Esophagus squamous epithelium (tissue), 5 donors: ENCODE data around the gene TBC1D5. TPM values are rescaled to one million over a fixed set of nuclear protein-coding genes. Genes with fewer than 3 reads are reported as not detected.

Experiments
- DNase-seq: peaks from one replicate; lab custom pipeline; 2025; lab: John Stamatoyannopoulos, UW
- H3K27ac ChIP-seq, 4 donors: fragments of 200-600 bp; sonication (generic); one replicate each; pipeline ENCODE4 v1.5.1; 2016 to 2019; ENCODE audit warnings: mild to moderate bottlenecking in 1 of 4
- H3K27me3 ChIP-seq, 4 donors: fragments of 200-600 bp; sonication (generic); 1 replicate in 3 of 4; 2 replicates in 1 of 4; pipeline versions ENCODE4 v1.5.1 to v1.6.0; 2017 to 2021; ENCODE audit warnings: antibody characterized with exemption in 1 of 4
- H3K36me3 ChIP-seq, 3 donors: fragments of 200-600 bp; sonication (generic); one replicate each; pipeline ENCODE4 v1.5.1; 2016 to 2019
- H3K4me1 ChIP-seq, 3 donors: fragments of 200-600 bp; sonication (generic); one replicate each; pipeline ENCODE4 v1.5.1; 2017 to 2019
- H3K4me3 ChIP-seq, 4 donors: fragments of 200-600 bp; sonication (generic); 1 replicate in 3 of 4; 2 replicates in 1 of 4; pipeline ENCODE4 v1.5.1; 2016 to 2019; ENCODE audit warnings: mild to moderate bottlenecking in 2 of 4, moderate library complexity in 1 of 4
- H3K9me3 ChIP-seq, 3 donors: fragments of 200-600 bp; sonication (generic); one replicate each; pipeline ENCODE4 v1.5.1; 2016 to 2019
- CTCF ChIP-seq, 6 experiments: fragments of 450-650 bp in 4 of 6; fragments of 200-600 bp in 2 of 6; sonication (generic) in 2 of 6; IDR thresholded peaks; one replicate each; pipeline ENCODE4 v1.5.1; 2016 to 2019; ENCODE audit warnings: antibody characterized with exemption in 6 of 6, mild to moderate bottlenecking in 4 of 6, moderate library complexity in 4 of 6
- POLR2A ChIP-seq, 4 donors: fragments of 450-650 bp; IDR thresholded peaks; one replicate each; pipeline ENCODE4 v1.6.1; 2017; ENCODE audit warnings: antibody characterized with exemption in 4 of 4, mild to moderate bottlenecking in 4 of 4, moderate library complexity in 3 of 4
- WGBS, 2 donors: methylation state at CpG; one replicate each; pipeline ENCODE4 v1.1.5; 2018; 5-methylcytosine and 5-hydroxymethylcytosine counted together
- intact Hi-C: fragments of 100-400 bp; cut with DNase I; formaldehyde crosslinking; loops from one replicate; pipeline ENCODE4 v1.15.0; 2022
- total RNA-seq, 4 donors: library from RNA; depleted of rRNA; stranded (reverse); fragments of >200 nt; gene quantifications; one replicate each; pipeline ENCODE4 v1.1.0, GENCODE V29; 2016
- donor health status: DM: yes; HTN: yes; CAD: no.

Gene TBC1D5
- total RNA-seq, 4 donors from 2014 or later: 32.8 to 56.1 (median 39.9) TPM

GRCh38 chr3:17232442-17232841, 510.0 kb downstream of the TBC1D5 start:
- intact Hi-C loops: loop anchor here (10.0 kb wide), 1 partner anchor 628 kb away; the partner anchor contains the start of gene DAZL
- no peak for TF ChIP-seq CTCF (IDR thresholded peaks at IDR 0.05)
- no peak for TF ChIP-seq POLR2A (IDR thresholded peaks at IDR 0.05)

GRCh38 chr3:17231537-17232261, 510.7 kb downstream of the TBC1D5 start:
- H3K4me1 ChIP-seq: no peaks in the 10 kb centered on the region
- no peaks in the 10 kb centered on the region for H3K36me3 ChIP-seq
- no peak overlapping the region for H3K4me3 ChIP-seq
- WGBS, 2 donors: 72 to 89% methylated on average over 3 of the region's 3 CpGs
- TF ChIP-seq CTCF (IDR thresholded peaks at IDR 0.05): no peak
- no peak for TF ChIP-seq POLR2A (IDR thresholded peaks at IDR 0.05)
- DNase-seq: no peak
- H3K27ac ChIP-seq: no peak overlapping the region
- H3K9me3 ChIP-seq: no peaks in the 10 kb centered on the region
- no peaks in the 10 kb centered on the region for H3K27me3 ChIP-seq
- intact Hi-C loops: loop anchor here (10.0 kb wide), 1 partner anchor 627 kb away; the partner anchor contains the start of gene DAZL

More at GRCh38 chr3:17232442-17232841, 510.0 kb downstream of the TBC1D5 start:
- Histone ChIP-seq H3K27ac (no peak overlapping the region), H3K36me3 (peaks cover 0 to 4% (median 0%) of the 10 kb centered on the region in 3 donors), H3K9me3 (no peaks in the 10 kb centered on the region), H3K27me3 (no peaks in the 10 kb centered on the region), H3K4me3 (no peak overlapping the region), H3K4me1 (no peaks in the 10 kb centered on the region)
- DNase-seq: no peak

GRCh38 chr3:17227472-17227871, 515.0 kb downstream of the TBC1D5 start:
- TF ChIP-seq CTCF (IDR thresholded peaks at IDR 0.05): no peak
- TF ChIP-seq POLR2A (IDR thresholded peaks at IDR 0.05): no peak
- DNase-seq: no peak
- H3K4me1 ChIP-seq: no peaks in the 10 kb centered on the region
- no peaks in the 10 kb centered on the region for H3K36me3 ChIP-seq
- 65 to 91% methylated on average over 2 of the region's 2 CpGs for whole genome bisulfite sequencing, 2 donors
- intact Hi-C loops: no loop called here
- no peaks in the 10 kb centered on the region for H3K9me3 ChIP-seq
- no peak overlapping the region for H3K27ac ChIP-seq
- no peak overlapping the region for H3K4me3 ChIP-seq
- H3K27me3 ChIP-seq: no peaks in the 10 kb centered on the region

GRCh38 chr3:17221529-17221928, 520.9 kb downstream of the TBC1D5 start:
- WGBS, 2 donors: 75 to 93% methylated on average over 1 of the region's 1 CpG
- TF ChIP-seq CTCF (IDR thresholded peaks at IDR 0.05) (no peak), POLR2A (IDR thresholded peaks at IDR 0.05) (no peak)
- Histone ChIP-seq H3K27me3 (no peaks in the 10 kb centered on the region), H3K4me1 (no peaks in the 10 kb centered on the region), H3K27ac (no peak overlapping the region), H3K9me3 (no peaks in the 10 kb centered on the region), H3K36me3 (peaks cover 0 to 8% (median 0%) of the 10 kb centered on the region in 3 donors), H3K4me3 (no peak overlapping the region)
- intact Hi-C loops: no loop called here
- DNase-seq: no peak

- TF ChIP-seq CTCF (IDR thresholded peaks at IDR 0.05): no peak
- no peak for TF ChIP-seq POLR2A (IDR thresholded peaks at IDR 0.05)
- DNase-seq: no peak
- intact Hi-C loops: no loop called here
- Histone ChIP-seq H3K27ac (no peak overlapping the region), H3K9me3 (no peaks in the 10 kb centered on the region), H3K36me3 (peaks cover 0 to 8% (median 0%) of the 10 kb centered on the region in 3 donors), H3K4me3 (no peak overlapping the region), H3K4me1 (no peaks in the 10 kb centered on the region), H3K27me3 (no peaks in the 10 kb centered on the region)
- WGBS, 2 donors: 94 to 95% methylated on average over 2 of the region's 2 CpGs
Measured at GRCh38 chr3:17219593-17219992, 522.8 kb downstream of the TBC1D5 start.
